NCI-H2081 (cell line): Measurements from ENCODE around the gene GTPBP2.
"Not testable (repeated sequence)": the region's sequence is repeated elsewhere in the genome, so short reads cannot be mapped to it uniquely, and the experiment has no call there.

ENCODE experiments used
- DNase-seq, 2 experiments: peaks; one replicate each; lab custom pipeline; 2025; lab: John Stamatoyannopoulos, UW

GTPBP2 gene

DNA sequence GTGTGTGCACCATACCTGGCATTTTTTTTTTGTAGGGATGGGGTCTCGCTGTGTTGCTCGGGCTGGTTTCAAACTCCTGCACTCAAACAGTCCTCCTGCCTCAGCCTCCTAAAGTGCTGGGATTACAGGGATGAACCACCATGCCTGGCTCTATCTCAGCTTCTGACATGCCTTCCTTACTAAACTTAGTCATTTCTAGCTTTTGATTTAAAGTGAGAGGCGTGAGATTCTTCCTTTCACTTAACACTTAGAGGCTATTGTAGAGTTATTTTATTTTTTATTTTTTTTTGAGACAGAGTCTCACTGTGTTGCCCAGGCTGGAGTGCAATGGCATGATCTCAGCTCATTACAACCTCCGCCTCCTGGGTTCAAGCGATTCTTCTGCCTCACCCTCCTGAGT lies 33.9 kb upstream of the GTPBP2 start:
- DNase-seq: not testable (repeated sequence)

- no peak for DNase-seq
These were observed 29.1 kb upstream of the GTPBP2 start for GRCh38 chr6:43658161-43658560.

DNA sequence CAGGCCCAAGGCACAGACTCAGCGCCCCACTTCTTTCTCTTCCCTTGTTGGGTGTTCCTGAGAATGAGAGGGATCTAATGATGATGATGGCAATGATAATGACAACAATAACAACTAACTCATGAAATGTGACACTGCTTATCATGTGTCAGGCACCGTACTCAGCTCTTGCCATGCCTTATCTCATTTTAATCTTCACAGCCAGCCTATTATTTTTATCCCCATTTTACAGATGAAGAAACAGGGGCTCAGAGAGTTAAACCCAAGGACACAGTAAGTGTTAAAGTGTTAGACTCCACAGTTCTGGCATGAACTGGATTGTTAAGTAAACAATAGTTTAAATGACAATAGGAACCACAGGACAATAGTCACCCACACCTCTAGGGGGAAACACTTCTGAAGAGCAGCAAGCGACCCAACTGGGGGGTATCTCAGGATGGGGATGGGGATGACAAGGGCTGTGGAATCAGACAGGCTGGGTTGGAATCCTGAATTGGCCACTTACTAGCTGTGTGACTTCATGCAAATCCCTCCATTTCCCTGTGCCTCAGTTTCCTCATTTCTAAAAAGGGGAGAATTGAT lies 28.2 kb upstream of the GTPBP2 start:
- DNase-seq: no peak

DNA sequence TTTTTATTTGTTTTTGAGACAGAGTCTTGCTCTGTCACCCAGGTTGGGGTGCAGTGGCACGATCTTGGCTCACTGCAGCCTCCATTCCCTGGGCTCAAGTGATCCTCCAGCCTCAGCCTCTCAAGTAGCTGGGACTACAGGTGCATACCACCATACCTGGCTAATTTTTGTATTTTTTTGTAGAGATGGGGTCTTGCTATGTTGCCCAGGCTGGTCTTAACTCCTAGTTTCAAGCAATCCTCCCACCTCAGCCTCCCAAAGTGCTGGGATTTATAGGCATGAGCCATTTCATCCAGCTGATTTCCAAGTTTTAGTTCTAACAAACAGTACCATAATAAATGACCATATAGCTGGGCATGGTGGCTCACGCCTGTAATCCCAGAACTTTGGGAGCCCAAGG lies 23.8 kb upstream of the GTPBP2 start:
- DNase-seq: not testable (repeated sequence)

GRCh38 chr6:43648248-43648647 lies 19.2 kb upstream of the GTPBP2 start:
- DNase-seq: no peak

GRCh38 chr6:43647613-43648012 lies 18.5 kb upstream of the GTPBP2 start:
- peak in 1 of 2 experiments; percentile 4 for DNase-seq

GRCh38 chr6:43645613-43645964 lies 16.5 kb upstream of the GTPBP2 start:
- no peak for DNase-seq

DNA sequence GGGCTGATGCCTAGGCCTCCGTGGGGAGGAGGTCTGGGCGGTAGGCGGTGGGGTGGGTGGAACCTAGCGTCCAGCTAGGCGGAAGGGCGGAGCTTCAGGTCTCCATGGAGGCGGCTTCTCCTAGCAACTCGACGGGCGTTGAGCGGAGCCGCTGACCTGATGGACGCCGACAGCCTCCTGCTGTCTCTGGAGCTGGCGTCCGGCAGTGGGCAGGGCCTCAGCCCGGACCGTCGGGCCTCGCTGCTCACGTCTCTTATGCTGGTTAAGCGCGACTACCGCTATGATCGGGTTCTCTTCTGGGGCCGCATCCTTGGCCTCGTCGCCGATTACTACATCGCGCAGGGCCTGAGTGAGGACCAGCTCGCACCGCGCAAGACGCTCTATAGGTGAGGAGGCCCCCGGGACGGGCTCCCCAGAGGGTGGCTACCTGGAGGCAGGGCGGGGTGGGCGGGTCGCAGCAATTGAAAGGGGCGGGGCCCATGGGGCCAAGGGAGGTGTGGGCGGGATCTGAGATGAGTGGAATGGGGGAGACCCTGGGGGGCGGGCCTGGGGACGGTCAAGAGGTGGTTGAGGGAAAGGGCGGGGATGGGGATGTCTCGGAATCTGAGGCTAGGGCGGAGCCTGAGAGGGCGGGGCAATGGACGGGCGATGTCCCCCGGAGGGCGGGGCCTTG lies 16.0 kb upstream of the GTPBP2 start, which contains the start of gene RSPH9:
Gene RSPH9, plus strand, starts transcription at position 97 of the 673 bp plus-strand sequence. Its CDS starts 63 bp downstream, at position 160.
- no peak for DNase-seq

GRCh38 chr6:43639984-43640800 lies 11.1 kb upstream of the GTPBP2 start:
- peak in 1 of 2 experiments; percentile 16 for DNase-seq

DNA sequence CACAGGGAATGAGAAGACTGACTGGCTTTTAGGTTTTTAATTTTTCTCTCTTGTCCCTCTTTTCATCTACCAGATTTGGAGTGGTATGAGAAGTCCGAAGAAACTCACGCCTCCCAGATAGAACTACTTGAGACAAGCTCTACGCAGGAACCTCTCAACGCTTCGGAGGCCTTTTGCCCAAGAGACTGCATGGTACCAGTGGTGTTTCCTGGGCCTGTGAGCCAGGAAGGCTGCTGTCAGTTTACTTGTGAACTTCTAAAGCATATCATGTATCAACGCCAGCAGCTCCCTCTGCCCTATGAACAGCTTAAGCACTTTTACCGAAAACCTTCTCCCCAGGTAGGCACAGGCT lies 7.2 kb upstream of the GTPBP2 start:
- DNase-seq: no peak

- peak; percentile 70 to 84 for DNase-seq
These were observed 6.6 kb upstream of the GTPBP2 start, which contains the start of gene MAD2L1BP for GRCh38 chr6:43635387-43636307. Gene MAD2L1BP, plus strand, starts transcription at chr6:43635840. Its CDS starts 36 bp downstream, at chr6:43635876.

- DNase-seq: no peak
These were observed 5.7 kb upstream of the GTPBP2 start for GRCh38 chr6:43634702-43635303.

DNA sequence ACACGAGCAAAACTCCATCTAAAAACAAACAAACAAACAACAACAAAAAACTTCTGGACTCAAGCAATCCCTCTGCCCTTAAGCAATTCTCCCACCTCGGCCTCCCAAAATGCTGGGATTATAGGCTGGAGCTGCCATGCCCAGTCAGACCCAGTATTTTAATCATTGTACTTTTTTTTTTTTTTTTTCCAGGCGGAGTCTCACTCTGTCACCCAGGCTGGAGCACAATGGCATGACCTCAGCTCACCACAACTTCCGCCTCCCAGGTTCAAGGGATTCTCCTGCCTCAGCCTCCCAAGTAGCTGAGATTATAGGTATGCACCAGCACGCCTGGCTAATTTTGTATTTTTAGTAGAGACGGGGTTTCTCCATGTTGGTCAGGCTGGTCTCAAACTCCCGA lies 3.9 kb upstream of the GTPBP2 start:
- DNase-seq: not testable (repeated sequence)

DNA sequence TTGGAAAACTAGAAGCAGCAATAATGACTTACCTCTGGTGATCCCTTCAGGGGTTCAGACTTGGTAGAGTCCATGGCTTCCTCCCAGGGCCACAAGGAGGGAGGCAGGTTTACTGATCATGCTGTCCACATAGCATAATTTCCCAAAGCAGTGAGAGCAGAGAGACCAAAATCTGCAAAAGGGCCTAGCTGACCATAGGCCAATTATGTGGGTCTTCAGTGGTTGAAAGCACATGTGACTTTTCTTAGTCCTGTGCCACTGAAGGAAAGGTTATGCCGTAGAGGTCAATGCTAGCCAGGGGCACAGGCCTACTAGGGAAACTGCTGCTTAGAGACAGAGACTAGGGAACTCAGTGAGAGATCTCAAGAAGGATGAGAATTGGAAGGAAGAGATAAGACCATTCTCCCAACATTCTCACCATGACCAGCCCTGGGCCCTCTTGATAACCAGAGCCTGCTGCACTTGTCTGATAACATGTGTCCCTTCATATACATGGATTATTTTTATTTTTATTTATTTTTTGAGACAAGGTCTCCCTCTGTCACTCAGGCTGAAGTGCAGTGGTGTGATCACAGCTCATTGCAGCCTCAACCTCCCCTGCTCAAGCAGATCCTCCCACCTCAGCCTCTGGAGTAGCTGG lies 2.0 kb upstream of the GTPBP2 start:
- DNase-seq: no peak

GRCh38 chr6:43629505-43630300 lies 639 bp upstream of the GTPBP2 start:
- peak; percentile 94 to 97 for DNase-seq

DNA sequence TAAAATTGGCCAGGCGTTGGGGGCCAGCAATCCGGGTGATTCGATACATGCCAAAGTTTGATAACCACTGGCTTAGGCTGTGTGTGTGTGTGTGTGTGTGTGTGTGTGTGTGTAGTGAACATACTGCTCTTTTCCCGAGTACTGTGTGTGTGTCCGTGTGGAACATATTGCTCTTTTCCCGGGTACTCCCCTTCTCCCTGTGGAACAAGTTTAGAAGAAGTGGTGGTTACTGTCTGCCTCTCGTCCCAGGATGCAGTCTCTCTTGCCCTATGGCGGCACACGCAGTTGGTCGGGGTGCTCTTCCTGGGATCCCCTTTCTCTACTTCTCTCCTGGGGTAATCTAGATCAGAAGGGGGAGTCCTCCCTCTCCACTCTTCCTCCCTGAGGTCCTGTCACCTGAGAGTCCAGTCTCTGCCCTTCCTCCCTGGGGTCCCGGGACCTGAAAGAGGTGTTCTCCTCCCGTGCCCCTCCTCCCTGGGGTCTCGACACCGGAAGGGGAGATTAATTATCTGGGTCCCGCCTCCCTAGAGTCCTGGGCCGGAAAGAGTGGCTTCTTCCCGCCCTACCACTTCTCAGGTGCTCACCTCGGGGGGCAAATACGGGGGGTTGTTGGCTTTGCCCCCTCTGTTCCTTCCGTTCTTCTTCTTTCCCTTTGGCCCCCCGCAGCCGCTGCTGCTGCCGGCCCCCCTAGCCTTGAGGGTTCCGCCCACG lies 516 bp downstream of the GTPBP2 start:
- peak; percentile 45 to 67 for DNase-seq

DNA sequence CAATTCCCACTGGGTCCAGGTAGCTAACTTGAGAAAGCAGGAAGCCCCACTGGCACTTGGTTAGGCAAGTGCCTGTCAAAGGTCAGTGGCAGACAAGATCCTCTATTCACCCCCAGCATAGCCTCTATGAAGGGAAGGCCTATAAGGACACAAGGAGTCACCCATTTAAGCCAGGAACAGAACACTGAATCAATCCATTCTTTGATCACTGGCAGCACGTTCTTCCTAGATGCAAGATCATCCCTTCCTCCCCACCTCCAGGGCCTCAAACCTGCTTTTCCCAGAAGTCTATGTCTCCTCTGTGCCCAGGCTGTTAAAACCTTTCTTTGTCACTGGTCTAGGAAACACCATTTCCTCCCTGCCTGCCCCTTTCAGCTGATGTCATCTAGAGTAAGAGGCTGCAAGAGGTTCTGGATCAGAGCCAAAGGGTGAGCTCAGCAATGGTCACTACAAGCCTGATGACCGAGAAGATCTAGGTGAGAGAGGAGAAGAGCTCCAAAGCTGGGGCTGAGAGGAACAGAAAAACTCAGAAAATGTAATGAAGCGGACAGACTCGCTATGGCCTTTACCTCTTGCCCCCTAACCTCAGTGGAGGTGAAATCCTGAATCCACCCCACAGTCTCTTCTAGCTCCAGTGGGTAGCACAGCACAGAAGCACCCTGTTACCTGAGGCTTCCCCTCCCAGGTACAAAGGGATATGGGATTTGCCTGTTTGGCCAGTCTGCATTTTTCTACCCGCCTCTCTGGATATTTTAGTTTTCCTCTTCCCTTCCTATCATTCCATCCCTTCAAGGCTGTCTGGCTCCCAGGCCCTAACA lies 1.8 kb downstream of the GTPBP2 start:
- peak; percentile 36 to 39 for DNase-seq

- no peak for DNase-seq
These were observed 3.6 kb downstream of the GTPBP2 start for GRCh38 chr6:43625393-43625992.
